Measurements from ENCODE around the gene HCRTR1. TPM values are rescaled to one million over a fixed set of nuclear protein-coding genes. Genes with fewer than 3 reads are reported as not detected.

Gene HCRTR1
- total RNA-seq, 1 donor from 2014 or later, result not detected

DNA sequence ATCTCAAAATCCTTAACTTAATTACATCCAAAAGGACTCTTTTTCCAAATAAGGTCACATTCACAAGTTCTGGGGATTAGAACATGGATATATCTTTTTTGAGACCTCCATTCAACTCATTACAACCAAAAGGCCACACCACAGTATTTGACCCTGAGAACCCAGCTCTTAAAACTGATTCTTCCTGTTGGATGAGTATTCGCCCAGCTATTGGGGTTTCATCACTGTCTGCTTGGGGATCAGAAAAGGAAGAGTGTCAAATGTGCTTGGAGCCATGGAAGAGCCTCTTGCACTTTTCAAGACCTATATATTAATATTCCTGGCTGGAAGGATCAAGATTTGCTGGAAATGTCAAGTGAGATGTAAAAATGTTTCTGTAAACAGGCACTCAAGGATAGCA, 46.6 kb upstream of the HCRTR1 start:
- peaks cover 8% of the 10 kb centered on the region for H3K4me1 Mint-ChIP-seq
- H3K9me3 Mint-ChIP-seq, result no peaks in the 10 kb centered on the region
- TF ChIP-seq, protein P1, sequence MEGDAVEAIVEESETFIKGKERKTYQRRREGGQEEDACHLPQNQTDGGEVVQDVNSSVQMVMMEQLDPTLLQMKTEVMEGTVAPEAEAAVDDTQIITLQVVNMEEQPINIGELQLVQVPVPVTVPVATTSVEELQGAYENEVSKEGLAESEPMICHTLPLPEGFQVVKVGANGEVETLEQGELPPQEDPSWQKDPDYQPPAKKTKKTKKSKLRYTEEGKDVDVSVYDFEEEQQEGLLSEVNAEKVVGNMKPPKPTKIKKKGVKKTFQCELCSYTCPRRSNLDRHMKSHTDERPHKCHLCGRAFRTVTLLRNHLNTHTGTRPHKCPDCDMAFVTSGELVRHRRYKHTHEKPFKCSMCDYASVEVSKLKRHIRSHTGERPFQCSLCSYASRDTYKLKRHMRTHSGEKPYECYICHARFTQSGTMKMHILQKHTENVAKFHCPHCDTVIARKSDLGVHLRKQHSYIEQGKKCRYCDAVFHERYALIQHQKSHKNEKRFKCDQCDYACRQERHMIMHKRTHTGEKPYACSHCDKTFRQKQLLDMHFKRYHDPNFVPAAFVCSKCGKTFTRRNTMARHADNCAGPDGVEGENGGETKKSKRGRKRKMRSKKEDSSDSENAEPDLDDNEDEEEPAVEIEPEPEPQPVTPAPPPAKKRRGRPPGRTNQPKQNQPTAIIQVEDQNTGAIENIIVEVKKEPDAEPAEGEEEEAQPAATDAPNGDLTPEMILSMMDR (conservative IDR thresholded peaks at IDR 0.05), result no peak
- no peak for DNase-seq (ENCODE audit: low read depth, low spot score)
- H3K27ac Mint-ChIP-seq (ENCODE audit: unreplicated experiment), result no peak overlapping the region
- H3K36me3 Mint-ChIP-seq (ENCODE audit: low read depth), result no peaks in the 10 kb centered on the region
- H3K27me3 Mint-ChIP-seq (ENCODE audit: low read depth), result peaks cover 30% of the 10 kb centered on the region
- H3K4me3 Mint-ChIP-seq, result no peak overlapping the region

DNA sequence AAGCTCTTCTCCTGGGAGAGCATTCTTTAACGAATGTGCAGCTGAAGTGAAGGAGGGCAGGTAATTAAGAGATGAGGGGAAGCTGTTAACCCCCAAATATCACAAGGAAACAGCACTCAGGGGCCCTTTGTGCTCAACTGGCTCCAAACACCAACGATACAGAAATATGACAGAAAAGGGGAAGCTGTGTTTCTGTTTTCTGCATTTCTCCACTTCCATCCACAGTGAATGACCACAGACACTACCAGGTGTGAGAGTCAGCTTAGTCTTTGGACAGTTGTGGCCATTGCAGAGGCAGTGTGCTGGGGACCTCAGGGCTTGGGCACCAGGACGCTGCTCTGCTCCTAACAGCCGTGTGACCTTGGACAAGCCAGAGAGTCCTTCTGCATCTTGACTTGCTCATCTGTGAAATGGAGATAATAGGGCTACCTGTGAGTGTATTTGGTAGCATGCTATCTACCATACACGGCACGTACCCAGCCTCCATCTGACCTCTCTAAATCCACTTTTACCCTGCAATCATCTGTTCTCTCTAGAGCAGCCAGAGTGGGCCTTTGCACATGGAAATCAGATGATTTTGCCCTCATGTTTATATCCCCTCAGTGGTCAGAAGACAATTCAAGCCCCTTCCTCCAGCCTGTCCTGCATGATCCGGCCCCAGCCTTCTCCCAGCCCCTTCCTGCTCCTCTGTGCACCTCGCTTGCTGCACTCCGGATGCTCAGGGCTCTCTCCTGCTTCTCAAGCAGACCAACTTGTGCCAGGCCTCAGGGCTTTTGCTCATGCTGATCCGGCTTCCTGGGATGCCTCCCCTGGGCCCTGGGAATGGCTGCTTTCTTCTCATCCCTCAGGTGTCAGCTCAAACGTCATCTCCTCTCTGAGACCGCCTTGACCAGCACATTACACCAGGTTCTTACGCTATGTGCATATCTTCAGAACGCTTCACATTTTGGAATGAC, 45.9 kb upstream of the HCRTR1 start:
- Mint-ChIP-seq H3K36me3 (ENCODE audit: low read depth) (no peaks in the 10 kb centered on the region), H3K4me3 (no peak overlapping the region), H3K27me3 (ENCODE audit: low read depth) (peaks cover 33% of the 10 kb centered on the region), H3K27ac (ENCODE audit: unreplicated experiment) (no peak overlapping the region), H3K4me1 (peaks cover 8% of the 10 kb centered on the region), H3K9me3 (no peaks in the 10 kb centered on the region)
- TF ChIP-seq, protein P1 (conservative IDR thresholded peaks at IDR 0.05), result no peak
- DNase-seq (ENCODE audit: low read depth, low spot score), result no peak

- Mint-ChIP-seq H3K9me3 (no peaks in the 10 kb centered on the region), H3K4me3 (no peak overlapping the region), H3K27ac (ENCODE audit: unreplicated experiment) (no peak overlapping the region), H3K27me3 (ENCODE audit: low read depth) (peaks cover 36% of the 10 kb centered on the region), H3K4me1 (peaks cover 8% of the 10 kb centered on the region), H3K36me3 (ENCODE audit: low read depth) (no peaks in the 10 kb centered on the region)
- DNase-seq (ENCODE audit: low read depth, low spot score), result no peak
- TF ChIP-seq, protein P1 (conservative IDR thresholded peaks at IDR 0.05), result no peak
Measured at GRCh38 chr1:31572323-31573104, 45.0 kb upstream of the HCRTR1 start.

- no peaks in the 10 kb centered on the region for H3K9me3 Mint-ChIP-seq
- TF ChIP-seq, protein P1 (conservative IDR thresholded peaks at IDR 0.05), result no peak
- peaks cover 8% of the 10 kb centered on the region for H3K4me1 Mint-ChIP-seq
- H3K36me3 Mint-ChIP-seq (ENCODE audit: low read depth), result no peaks in the 10 kb centered on the region
- no peak overlapping the region for H3K4me3 Mint-ChIP-seq
- peaks cover 36% of the 10 kb centered on the region for H3K27me3 Mint-ChIP-seq (ENCODE audit: low read depth)
- DNase-seq (ENCODE audit: low read depth, low spot score), result no peak
- H3K27ac Mint-ChIP-seq (ENCODE audit: unreplicated experiment), result no peak overlapping the region
Measured at GRCh38 chr1:31573261-31573660, 44.2 kb upstream of the HCRTR1 start.

- no peak for DNase-seq (ENCODE audit: low read depth, low spot score)
Measured at GRCh38 chr1:31574749-31575368, 42.6 kb upstream of the HCRTR1 start.

More at GRCh38 chr1:31574749-31575368, 42.6 kb upstream of the HCRTR1 start:
- Mint-ChIP-seq H3K27ac (ENCODE audit: unreplicated experiment) (no peak overlapping the region), H3K27me3 (ENCODE audit: low read depth) (peaks cover 27% of the 10 kb centered on the region), H3K36me3 (ENCODE audit: low read depth) (no peaks in the 10 kb centered on the region), H3K4me1 (peaks cover 3% of the 10 kb centered on the region), H3K4me3 (no peak overlapping the region), H3K9me3 (no peaks in the 10 kb centered on the region)
- TF ChIP-seq, protein P1 (conservative IDR thresholded peaks at IDR 0.05), result no peak

All from neural crest cell (in vitro differentiated cells).